Activated T-cell treated with anti-CD3 and anti-CD28 coated beads, Interleukin-2, amount 50 U/mL, for 48 hours (primary cell): ENCODE data around the gene GET4.

ENCODE experiments used
- DNase-seq, 2 experiments: peaks; one replicate each; pipeline ENCODE4 v3.0.0-alpha.2; 2020

GET4 gene

DNA sequence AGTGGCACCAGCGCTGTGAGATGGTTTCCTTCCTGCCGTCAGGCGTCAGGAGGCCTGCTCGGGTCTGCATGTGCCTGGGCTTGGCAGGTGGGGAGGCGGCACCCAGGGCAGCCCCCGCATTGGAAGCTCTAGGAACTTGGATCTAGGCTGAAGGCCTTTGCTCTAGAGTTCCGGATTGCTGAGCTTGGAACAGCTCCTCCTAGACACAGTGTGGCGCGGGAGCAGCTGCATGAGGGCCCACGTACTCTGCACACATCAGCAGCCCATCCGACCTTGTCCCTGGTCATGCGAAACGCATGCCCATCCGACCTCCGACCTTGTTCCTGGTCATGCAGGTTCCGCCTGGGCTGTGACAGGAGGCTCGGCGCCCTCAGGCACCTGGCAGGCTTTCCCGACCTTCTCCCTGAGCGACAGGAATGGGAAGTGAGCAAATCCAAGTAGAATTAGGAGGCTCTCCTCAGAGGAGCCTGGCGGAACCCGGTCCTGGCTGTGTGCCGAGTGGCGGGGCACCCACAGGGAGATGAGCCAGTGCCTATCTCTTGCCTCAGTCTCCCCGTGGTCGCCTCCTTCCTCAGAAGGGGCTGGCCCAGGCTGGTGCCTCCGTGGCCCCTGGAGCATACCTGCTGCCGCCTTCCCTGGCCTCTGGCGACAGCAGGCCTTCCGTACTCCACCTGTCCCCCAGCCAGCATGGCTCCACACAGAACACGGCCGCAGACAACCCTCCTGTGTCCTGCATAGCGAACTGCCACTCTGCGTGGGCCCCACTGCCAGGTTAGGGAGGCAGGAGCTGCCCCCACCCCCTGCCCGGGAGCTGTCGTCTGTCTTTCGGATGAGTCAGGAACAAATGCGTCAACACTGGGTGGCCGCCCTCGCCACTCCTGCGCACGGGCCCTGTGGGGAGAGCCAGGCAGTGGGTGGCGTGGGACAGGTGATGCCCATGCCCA is 12.0 kb downstream of the GET4 start:
- no peak for DNase-seq

DNA sequence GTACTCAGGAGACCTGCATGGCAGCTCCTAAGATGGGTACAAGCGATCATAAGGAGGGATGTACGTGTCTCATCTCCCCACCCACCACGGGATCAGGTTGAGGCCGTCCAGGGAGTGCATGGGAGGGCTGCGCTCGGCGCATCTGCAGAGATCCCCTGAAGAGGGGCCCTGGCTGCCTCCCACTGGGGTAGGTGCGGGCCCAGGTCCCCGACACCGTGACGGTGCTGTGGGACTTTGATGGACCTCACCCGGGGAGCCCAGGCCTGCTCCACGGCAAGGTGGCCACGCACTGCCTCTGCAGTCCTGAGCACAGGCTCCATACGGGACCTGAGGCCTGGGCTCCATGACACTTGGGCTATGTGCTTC is 12.7 kb downstream of the GET4 start:
- DNase-seq = no peak

DNA sequence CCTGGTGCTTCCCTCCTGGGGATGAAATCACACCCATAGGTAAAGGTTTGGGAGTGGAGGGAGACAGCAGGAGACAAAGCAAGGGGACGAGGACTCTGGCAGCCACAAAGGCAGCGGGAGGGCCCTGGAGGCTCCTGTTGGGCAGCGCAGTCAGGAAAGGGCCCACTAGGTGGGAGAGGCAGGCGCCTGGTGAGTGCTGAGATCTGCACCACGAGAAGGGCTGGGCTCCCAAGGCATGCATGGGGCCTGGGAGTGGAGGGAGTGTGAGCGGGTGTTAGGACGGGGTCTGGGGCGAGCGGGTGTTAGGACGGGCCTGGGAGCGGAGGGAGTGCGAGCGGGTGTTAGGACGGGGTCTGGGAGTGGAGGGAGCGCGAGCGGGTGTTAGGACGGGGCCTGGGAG is 13.0 kb downstream of the GET4 start:
- no peak for DNase-seq

DNA sequence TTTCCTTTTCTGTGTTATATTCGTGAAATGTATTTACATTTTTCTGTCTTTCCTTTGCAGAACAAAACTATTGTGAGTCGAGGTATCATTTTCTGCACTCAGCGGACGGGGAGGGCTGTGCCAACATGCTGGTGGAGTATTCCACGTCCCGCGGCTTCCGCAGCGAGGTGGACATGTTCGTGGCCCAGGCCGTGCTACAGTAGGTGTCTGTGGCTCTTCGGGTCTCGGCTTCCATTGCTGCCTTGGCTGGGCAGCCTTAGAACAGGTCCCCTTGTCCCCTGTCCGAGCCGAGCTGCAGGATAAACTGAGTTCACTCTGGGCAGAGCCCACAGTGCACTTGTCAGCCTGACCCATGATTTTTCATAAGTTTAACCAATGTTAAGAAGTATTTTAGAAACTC is 14.5 kb downstream of the GET4 start:
- DNase-seq = no peak

DNA sequence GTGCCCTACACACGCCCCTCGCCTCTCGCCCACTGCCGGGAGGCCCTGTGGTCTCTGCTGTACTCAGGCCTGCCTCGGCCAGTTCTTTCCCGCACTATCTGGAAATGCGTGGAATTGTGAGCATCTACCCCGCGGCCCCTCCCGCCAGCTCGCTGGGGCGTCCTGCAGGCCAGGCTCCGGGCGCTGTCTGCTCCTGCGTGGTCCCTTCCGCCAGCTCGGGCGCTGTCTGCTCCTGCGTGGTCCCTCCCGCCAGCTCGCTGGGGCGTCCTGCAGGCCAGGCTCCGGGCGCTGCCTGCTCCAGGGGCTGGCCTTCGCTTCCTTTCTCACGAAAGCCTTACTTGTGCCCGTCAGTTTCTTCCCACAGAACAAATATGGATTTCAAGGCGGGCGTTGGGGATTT is 14.9 kb downstream of the GET4 start:
- DNase-seq = no peak

DNA sequence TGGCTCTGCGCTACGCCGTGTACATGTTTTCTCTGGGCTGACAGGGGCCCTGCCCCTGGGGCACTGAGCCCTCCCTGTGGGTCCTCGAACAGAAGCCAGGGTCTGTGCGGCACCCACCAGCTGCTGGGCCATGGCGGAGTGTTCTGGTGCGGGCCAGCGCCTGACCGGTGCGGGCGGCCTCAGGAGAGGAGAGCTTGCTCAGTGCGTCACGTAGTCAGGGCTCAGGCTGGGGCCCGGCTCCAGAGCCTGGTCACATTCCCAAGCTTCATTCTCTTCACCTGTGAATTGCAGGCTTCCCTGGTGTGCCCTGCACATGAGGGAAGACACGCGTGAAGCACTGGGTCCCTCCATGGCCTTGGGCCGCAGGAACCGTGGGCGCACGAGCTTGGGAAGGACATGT is 15.5 kb downstream of the GET4 start:
- DNase-seq = no peak

DNA sequence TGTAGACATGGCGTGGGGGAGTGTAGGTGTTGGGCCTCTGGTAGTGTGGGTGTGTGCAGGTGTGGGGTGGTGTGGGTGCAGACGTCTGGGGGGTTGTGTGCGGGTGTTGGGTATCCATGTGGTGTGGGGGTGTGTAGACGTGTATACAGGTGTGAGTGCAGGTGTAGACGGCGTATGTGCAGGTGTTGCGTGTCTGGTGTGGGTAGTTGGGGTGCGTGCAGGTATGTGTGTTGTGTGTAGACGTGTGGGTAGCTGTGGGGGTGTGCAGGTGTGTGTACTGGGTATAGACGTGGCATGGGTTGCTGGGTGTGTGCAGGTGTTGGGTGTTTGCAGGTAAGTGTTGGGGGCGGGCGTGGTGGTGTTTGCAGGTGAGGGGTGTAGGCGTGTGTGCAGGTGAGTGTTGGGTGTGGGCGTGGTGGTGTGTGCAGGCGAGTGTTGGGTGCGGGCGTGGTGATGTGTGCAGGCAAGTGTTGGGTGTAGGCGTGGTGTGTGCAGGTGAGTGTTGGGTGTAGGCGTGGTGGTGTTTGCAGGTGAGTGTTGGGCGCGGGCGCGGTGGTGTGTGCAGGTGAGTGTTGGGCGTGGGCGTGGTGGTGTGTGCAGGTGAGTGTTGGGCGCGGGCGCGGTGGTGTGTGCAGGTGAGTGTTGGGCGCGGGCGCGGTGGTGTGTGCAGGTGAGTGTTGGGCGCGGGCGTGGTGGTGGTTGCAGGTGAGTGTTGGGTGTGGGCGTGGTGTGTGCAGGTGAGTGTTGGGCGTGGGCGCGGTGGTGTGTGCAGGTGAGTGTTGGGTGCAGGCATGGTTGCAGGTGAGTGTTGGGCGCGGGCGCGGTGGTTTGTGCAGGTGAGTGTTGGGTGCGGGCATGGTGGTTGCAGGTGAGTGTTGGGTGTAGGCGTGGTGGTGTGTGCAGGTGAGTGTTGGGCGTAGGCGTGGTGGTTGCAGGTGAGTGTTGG is 16.6 kb downstream of the GET4 start:
- no peak for DNase-seq

DNA sequence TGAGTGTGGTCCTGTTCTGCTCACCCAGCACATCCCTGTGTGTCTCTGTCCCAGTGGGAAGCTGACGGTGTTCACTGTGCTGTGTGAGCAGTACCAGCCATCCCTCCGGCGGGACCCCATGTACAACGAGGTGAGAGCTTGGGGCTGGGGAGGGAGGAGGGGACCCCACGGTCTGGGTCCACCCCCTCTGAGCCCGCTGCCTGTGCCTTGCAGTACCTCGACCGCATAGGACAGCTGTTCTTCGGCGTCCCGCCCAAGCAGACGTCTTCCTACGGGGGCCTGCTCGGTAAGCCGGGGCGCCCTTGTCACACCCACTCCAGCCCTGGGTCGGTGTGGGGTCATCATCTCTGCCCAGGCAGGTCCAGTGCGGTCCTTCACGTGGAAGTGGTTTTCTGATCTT is 17.3 kb downstream of the GET4 start:
- DNase-seq = no peak

DNA sequence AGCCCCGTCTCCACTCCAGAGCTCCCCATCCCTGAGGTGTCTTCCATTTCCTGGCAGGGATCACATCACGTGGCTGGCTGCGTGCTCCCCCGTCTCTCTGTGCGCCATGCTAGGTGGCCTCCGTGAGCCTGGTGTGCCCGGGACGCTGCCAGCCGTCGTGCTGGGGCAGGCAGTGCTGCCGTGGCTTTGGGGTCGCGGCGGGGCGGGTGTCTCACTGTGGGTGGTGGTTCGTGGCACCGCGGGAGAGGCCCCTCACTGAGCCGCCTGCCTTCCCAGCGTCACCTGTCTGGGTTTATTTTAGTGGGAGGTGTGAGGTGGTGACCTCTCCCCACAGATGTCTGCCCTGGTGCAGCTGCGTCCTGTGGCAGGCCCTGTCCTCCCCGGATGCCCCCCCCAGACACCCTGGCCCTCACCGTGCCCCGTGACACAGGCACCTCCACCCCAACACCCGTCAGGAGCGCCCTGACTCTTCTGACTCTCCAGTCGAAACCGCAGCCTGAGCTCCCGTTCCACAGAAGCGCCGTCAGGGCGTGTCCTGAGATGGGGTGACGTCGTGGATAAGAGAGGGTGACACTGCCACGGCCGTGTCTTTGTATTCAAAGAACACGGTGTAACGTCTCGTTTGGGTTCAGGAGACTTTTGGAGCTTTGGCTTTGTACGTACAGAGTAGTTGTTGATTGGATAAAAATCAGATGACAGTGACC is 18.0 kb downstream of the GET4 start:
- no peak for DNase-seq

DNA sequence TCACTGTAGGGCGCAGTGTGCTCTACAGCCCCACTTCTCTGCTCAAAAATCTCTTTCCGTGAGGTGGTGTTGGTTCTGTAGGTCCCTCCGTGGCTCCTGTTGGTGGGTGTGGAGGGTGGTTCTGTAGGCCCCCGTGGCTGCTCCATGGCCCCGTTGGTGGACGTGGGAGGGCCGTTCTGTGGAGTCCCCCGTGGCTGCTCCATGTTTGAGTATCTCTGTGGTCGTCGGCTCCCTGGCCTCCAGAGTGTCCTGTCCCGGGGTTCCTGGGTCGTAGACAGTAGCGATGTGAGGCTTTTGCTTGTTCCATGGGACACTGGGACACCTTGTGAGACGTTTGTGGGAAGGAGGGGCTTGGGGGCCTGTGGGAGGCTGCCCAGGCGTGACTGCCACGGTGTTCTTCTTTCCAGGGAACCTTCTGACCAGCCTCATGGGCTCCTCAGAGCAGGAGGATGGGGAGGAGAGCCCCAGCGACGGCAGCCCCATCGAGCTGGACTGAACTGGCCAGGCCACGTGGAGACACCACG is 18.6 kb downstream of the GET4 start:
- DNase-seq = no peak

DNA sequence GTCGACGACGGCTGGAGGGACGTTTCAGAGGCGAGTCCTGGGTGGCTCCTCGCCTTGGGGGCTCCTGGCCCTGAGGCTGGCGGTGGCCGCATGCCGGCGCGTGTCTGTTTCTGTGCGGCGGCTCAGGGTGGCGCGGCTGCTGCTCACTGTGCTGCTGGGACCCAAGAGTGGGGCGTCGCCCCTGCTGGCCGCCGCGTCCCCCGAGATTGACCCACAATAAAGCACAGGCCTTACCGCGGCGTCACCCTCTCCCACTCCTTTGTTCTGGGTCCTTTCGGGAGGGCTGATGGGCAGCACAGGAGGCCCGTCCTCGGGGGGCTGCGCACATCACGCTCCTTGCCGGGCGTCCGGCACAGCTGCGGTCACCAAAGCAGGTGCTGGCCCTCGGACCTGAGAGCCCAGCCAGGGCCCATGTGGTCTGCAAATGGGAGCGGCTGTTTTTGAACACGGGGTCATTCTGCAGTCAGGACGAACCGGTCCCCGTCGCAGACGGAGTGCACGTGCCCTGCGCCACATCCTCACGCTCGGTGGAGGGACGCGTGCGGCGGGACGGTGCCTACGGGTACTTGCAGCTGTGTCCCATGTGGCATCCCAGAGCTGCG is 19.2 kb downstream of the GET4 start:
- no peak for DNase-seq

DNA sequence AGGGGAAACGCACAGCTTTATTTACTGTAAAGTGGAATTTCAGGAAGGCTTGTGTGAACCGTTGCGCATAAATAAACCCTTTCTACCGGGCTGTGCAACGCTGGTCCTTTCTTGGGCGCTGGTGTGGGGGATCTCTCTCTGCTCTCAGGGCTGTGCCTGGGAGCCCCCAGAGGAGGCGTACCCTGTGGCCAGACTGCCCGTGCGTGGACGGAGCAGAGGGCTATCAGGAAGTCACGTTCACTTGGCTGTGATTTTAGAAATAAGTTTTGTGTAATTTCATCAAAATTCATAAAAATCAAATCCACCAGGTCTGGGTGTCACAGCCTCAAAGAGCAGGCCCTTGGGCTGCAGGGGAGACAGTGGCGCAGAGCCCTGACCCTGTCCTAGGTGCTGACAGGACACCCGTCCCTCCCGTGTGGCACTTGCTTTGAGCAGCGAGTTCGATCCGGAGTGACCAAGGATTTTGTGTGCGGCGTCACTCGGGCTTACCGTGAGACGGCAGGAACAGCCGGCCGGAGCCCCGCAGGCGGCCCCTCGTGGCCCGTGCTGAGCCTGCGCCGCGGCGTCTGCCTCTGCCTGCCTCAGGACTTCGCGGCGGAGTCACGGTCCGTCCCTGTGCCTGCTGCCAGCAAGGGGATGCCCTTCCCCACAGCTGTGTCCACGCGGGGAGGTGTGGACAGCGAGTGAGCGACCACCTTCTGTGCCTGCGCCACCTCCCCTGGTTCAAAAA is 20.2 kb downstream of the GET4 start:
- DNase-seq = no peak

DNA sequence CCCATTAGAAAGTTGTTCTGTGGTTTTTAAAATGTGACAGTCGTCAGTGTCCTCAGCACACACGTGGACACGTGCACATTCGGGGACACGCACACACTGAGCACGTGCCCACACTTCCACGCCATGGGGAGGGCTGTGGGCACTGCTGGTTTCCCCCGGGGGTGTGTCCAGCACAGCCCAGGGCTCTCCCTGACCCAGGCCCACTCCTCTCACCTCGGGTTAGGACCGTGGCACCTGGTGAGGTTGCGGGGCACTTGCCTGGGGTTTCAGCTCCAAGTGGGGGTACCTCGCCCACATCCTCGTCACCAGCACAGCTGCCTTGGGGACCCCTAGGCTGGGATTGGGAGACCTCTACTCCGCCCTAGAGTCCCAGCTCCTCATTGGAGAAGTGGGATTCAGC is 20.7 kb downstream of the GET4 start:
- no peak for DNase-seq

DNA sequence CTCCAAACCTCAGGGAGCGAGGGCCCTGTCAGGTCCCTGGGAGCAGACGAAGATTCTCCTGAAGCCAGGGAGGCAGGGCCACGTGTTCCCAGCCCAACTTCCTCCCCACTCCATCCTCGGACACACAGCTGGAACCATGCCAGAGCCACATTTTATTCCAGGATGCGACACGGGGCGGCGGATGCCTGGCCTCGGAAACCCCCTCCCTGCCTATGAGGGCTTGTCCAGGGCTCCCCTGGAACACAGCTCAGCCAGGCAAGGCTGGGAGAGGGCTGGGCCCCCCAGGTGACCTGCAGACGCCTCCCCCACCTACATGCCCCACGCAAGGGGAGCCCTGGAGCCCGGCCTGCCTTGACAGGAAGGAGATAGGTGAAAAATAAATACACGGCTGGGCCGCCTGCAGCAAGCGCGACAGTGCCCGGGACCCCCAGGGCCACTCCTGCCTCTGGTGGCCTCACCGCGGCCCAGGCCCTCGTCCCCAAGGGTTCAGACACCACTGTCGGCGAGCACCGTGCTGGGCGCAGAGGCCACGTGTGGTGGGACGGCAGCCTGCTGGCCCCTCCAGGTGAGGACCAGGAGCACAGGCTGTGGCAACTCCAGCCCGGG is 21.5 kb downstream of the GET4 start:
- DNase-seq = no peak

DNA sequence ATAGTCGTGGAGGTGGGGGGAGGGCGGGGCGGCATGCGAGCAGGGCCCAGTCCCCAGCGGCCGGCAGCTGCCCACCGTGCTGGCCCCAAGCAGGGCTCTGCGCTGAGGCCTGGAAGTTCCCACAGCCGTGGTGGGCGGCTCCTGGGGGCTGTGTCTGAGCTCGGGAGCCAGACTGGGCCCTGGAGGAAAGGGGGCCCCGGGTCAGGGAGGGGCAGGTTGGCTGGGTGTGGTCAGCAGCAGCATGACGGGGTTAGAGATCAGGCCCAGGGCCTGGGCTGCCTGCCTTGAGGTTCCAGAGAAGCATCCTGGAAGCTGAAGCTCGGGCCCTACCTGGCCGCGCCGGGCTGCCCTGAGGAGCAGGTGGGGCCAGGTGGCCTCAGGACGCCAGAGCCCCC is 22.1 kb downstream of the GET4 start:
- no peak for DNase-seq

DNA sequence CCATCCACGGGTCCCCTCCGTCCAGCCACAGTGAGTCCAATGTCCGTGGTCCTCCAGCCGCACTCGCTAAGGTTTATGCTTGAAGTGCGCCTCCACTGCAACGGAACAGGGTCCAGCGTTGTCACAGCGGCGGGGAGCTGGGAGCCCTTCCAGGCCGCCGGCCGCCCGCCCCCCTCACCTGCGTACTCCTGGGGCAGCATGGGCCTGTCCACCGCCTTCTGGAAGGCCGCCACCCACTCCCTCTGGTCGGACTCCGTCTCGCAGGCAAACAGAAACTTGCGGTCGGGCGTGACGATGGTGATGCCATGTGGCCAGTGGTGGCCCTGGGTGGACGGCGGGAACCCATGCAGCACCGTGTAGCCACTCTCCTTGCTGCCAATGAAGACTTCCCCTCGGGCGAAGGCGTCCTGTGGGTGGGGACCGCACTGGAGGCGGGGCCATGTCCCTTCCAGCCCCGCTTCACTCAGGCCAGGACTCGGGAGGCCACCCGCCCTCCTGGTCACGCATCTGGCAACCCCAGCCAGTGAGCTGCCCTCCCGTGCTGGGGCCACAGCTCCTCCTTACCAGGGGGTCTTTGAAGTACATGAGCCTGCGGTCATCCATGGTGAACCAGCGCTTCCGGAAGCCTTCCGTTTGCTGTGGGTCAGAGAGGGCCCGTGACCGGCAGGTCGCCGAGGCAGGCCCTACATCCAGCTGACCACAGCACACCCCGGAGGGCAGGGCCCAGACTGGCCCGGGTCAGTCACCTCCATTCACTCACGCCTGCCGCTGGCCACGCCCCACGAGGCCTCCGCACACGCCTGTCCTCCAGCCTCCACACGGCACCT is 22.7 kb downstream of the GET4 start:
- DNase-seq = no peak

DNA sequence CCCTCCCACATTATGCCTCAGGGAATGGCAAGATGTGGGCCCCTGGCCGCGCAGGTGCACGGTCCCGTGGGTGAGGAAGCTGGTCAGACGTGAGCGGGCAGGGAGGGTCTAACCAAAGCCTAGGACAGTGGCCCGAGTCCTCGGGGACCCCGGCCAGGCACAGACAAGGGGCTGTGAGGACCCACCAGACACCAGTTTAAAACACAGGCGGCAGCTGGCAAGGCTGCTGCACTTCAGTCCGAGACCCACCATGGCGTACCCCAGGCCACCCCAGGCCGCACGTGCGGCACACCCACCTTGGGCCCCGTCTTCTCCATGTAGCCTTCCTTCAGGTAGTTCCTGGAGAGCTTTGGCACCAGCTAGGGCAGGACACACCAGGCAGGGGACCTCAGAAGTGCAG is 23.5 kb downstream of the GET4 start:
- DNase-seq = no peak

DNA sequence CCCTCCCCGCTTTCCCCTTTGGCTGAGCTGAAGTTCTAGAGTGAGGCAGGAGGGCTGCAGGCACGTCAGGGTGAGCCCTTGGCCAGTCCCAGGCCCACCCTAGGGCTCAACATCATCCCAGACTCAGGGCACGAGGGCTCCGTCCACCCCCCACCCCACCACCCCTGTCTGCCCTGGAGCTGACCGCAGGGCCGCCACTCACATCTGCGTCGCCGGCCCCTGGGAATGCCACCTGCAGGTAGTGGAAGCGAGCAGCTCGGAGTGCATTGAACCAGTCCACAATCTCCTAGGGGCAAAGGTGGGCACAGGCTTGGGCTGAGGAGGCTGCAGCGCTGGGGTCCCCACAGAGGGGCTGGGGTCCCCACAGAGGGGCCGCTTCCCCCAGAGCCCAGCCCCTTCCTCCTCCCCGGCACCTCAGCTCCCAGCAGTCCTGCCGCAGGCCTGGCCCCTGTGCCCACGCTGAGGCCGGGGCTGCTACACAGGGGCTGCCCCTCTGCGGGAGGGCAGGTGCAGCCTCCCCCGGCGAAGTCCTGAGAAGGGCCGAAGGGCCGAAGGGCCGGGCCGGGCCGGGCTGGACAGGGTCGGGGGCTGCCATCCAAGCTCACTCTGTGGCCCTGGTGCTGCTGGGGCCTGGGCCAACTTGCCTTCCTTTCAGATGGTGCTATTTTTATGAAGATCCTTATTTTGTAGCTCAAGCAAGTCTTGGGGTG is 24.1 kb downstream of the GET4 start:
- no peak for DNase-seq

DNA sequence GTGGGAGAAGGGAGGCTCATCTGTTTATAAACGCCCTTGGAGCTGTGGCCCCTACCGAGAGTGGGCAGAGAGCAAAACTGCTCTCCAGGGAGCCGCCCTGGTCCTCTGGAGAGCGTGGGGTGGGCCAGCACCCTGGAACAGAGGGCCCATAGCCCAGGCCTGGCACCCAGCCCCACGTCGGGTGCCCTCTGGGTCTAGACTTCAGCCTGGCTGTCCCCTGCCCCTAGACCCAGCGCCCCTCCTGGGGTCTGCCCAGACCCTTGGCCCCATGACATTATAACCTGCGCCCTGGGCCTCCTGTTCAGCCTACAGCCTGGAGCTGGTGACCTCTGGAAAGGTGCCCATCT is 24.7 kb downstream of the GET4 start:
- DNase-seq = no peak
